Fibroblast of villous mesenchyme (primary cell): ENCODE measurements around the gene GPR35. TPM values are rescaled to one million over a fixed set of nuclear protein-coding genes. Genes with fewer than 3 reads are reported as not detected.
A peak's percentile ranks its signal among the peaks of the same experiment; 100 is the strongest.
"Not testable (repeated sequence)": the region's sequence is repeated elsewhere in the genome, so short reads cannot be mapped to it uniquely, and the experiment has no call there.

Experiments used
- DNase-seq: peaks from one replicate; pipeline ENCODE4 v3.0.0-alpha.2; 2010; ENCODE audit warnings: low read depth
- H3K4me3 ChIP-seq: 2 replicates; pipeline ENCODE4 v1.5.1; 2011; ENCODE audit warnings: low read depth, mild to moderate bottlenecking, low read length
- CTCF ChIP-seq: IDR thresholded peaks from 2 replicates; pipeline ENCODE4 v1.5.1; 2012; ENCODE audit warnings: low read depth, mild to moderate bottlenecking, low read length; ENCODE audit not compliant: insufficient read depth
- total RNA-seq: library from RNA; depleted of rRNA; stranded (reverse); fragments of >200 nt; gene quantifications from 2 replicates; pipeline ENCODE4 v1.2.3, GENCODE V29; 2012

GPR35 gene
- total RNA-seq, 1 donor = 0.43 TPM

- TF ChIP-seq CTCF = no peak
- no peak for DNase-seq
These were observed 22.9 kb downstream of the GPR35 start for GRCh38 chr2:240648155-240648649.

GRCh38 chr2:240648650-240649275, 23.5 kb downstream of the GPR35 start:
- no peak for DNase-seq
- no peak overlapping the region for H3K4me3 ChIP-seq
- TF ChIP-seq CTCF = no peak

More at GRCh38 chr2:240648155-240648649, 22.9 kb downstream of the GPR35 start:
- no peak overlapping the region for H3K4me3 ChIP-seq

GRCh38 chr2:240649331-240649730, 24.1 kb downstream of the GPR35 start:
- no peak for DNase-seq
- no peak for TF ChIP-seq CTCF
- no peak overlapping the region for H3K4me3 ChIP-seq

- no peak overlapping the region for H3K4me3 ChIP-seq
- DNase-seq = no peak
- TF ChIP-seq CTCF = no peak
These were observed 25.1 kb downstream of the GPR35 start for GRCh38 chr2:240650254-240650965.

GRCh38 chr2:240651185-240651584, 25.9 kb downstream of the GPR35 start:
- H3K4me3 ChIP-seq = no peak overlapping the region
- TF ChIP-seq CTCF = no peak
- no peak for DNase-seq

GRCh38 chr2:240655931-240656886, 30.9 kb downstream of the GPR35 start:
- TF ChIP-seq CTCF = no peak
- H3K4me3 ChIP-seq = no peak overlapping the region
- DNase-seq = peak; percentile 10

- not testable (repeated sequence) for DNase-seq, H3K4me3 ChIP-seq
These were observed 34.6 kb downstream of the GPR35 start for GRCh38 chr2:240659883-240660282.
